M059J (cell line): ENCODE results near the gene BRAP. TPM values are rescaled to one million over a fixed set of nuclear protein-coding genes. Genes with fewer than 3 reads are reported as not detected.
"Not testable (repeated sequence)": the region's sequence is repeated elsewhere in the genome, so short reads cannot be mapped to it uniquely, and the experiment has no call there.

Source experiments
- DNase-seq: peaks from one replicate; pipeline ENCODE4 v3.0.0-alpha.2; 2012; ENCODE audit warnings: low read depth
- total RNA-seq: library from RNA; depleted of rRNA; stranded (reverse); fragments of >200 nt; shearing (Covaris generic); gene quantifications from 2 replicates; pipeline ENCODE4 v1.2.3, GENCODE V29; 2014; rRNA removed

Gene BRAP
- total RNA-seq, 1 experiment from 2014 or later: 18.6 TPM

- DNase-seq: no peak
Observed at GRCh38 chr12:111607239-111607638, 78.5 kb downstream of the BRAP start.

GRCh38 chr12:111606767-111607230, 79.0 kb downstream of the BRAP start:
- no peak for DNase-seq

DNA sequence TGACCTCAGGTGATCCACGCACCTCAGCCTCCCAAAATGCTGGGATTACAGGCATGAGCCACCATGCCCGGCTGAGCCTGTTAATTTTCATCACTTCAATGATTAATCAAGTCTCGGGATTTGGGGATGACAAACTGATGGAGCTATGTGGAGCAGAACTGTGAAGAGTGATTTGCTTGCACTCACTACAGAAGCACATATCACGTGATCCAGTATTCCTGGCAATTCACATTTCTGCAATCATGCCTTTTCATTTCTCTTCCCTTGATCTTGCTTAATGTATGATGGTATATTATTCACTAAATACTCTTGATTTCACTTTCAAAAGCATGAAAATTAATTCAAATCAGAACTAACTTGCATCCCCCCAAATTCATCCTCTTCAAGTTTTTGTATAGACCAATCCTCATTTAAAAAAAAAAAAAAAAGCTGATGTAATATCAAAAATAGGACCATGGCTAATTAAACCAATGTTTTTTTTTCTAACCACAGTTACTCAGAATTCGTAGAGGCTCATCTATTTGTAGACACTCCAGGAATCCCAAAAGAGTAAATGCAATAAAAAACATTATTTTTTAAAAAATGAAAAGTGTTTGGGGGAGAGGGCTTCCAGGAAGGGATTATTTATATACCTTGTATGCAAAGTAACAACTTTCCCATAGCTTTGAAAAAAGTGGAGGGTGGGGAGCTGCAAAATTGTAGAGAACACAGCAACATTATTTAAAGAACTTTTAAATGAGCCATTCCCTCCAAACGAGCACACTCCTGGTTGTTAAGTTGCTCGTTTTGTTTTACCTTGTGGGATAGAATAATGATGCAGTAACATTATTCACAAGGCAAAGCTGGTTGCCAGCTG, 79.6 kb downstream of the BRAP start:
- no peak for DNase-seq

DNA sequence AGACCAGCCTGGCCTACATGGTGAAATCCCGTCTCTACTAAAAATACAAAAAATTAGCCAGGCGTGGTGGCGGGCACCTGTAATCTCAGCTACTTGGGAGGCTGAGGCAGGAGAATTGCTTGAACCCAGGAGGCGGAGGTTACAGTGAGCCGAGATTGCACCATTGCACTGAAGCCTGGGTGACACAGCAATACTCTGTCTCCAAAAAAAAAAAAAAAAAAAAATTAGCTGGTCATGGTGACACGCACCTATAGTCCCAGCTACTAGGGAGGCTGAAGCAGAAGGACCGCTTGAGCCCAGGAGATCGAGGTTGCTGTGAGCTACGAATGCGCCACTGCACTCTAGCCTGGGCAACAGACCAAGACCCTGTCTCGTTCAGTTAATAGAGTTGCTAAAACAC, 82.9 kb downstream of the BRAP start:
- DNase-seq: not testable (repeated sequence)

DNA sequence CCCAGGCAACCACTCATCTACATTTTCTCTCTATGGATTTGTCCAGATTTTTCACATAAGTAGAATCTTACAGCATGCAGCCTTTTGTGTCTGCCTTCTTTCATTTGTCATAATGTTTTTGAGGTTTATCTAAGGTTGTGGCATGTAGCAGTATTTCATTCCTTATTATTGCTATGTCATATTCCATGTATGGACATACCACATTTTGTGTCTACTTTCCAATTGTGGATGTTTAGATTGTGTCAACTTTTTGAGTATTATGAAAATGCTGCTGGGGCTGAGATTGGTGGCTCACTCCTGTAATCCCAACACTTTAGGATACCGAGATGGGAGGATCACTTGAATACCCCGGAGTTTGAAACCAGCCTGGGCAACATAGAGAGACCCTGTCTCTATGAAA, 83.4 kb downstream of the BRAP start:
- DNase-seq: no peak

DNA sequence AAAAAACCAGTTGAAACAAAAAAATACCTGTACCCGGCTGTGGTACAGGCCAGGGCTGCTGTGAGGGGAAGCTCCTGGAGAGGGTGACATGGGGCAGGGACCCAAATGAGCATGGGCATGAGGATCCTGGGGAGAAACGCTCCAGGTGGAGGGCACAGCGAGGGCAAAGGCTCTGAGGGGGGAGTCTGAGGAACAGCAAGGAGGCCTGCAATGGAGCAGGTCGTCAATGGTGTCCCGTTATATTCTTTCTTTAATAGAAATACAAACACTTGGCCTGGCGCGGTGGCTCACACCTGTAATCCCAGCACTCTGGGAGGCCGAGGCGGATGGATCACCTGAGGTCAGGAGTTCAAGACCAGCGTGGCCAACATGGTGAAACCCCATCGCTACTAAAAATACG, 84.8 kb downstream of the BRAP start:
- DNase-seq: not testable (repeated sequence)

DNA sequence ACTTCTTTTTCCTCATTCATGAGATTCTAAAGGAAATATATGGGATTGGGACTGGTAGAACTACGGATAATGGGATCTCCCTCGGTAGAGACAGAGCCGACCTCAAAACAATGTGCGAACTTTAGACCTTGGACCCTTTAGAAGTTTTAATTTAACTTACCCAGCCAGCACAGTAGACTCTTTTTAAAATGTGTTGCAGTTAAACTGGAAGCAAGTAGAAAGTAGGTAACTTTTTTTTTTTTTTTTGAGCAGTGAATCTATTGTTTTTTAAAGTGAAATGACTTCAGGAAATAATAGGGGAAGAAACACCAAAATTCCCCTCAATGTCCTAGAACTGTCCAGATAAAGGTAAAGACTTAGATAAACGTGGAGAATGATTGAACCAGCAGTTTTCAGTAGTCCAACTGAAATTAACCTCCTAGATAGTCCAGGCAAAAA, 85.5 kb downstream of the BRAP start:
- DNase-seq: no peak

GRCh38 chr12:111599453-111600204, 86.1 kb downstream of the BRAP start:
- DNase-seq: peak; percentile 86

DNA sequence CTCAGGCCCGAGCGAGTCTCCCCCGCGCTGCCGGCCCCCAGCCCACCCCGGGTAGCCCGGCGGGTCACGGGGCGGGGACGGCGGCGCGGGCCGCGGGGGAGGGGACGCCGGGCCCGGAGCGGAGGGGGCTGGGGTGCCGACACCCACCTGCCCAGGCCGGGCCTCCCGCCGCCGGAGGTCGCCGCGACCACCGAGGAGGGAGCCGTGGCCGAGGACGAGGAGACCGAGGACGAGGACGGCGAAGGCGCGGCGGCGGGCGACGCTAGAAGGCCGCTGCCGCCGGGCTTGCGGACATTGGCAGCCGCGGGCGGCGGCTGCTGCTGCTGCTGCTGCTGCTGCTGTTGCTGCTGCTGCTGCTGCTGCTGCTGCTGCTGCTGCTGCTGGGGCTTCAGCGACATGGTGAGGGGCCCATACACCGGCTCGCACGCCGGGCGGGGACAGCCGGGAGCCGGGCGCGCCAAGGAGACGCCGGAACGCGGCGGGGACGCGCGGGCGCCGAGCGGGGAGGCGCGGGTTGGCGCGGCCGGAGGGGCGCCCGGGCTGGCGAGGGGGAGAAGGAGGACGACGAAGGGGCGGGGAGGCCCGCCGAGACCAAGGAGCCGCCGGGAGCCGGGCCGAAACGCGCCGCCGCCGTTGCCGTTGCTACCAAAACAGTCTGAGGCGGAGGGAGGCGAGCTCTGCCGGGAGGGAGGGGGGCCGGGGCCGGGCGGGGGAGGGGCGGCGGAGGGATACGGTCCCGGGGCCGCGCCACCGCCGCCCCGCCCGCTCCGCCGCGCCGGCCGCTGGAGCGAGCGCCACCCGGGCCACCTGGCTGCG, 86.9 kb downstream of the BRAP start, which contains the start of gene ATXN2:
TSS of gene ATXN2 (minus strand) at position 679 of the 816 bp plus-strand sequence. CDS start at position 398, 281 bp downstream.
- DNase-seq: peak; percentile 49

DNA sequence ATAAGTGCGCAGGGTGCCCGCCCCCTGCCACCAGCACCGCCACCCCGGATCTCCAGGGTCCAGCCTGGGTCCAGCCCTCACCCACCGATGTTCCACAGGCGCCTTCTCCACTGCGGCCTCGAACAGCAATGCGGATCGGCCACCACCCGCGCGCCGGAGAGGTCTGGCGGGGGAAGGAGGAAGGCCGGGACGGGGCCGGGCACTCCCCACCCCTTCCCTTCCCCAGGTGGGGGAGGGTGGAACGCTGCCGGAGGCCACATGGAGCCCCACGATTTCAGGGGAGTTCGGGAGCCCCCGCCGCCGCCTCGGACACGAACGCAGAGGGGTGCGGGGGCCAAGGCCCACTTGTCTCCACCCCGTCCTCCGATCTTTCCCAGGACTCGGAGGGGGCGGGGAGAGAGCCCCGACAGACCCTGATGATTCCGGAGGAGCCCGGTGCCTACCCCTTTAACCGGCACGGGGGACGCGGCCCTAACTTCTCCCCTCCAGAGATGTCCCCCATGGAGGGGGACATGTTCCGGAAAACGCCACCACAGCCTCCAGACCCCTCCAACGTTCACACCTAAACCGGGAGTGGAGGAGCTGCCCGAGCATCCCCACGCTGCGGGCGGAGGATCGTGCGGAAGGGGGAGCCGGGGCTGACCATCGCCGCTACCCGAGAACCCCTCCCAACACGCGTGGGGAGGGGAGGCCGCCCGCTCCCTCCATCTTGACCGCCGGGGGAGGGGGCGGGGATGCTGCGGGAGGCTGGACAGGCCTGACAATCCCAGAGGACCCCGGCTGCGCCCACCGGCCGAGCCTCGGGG, 87.7 kb downstream of the BRAP start:
- DNase-seq: peak; percentile 42

DNA sequence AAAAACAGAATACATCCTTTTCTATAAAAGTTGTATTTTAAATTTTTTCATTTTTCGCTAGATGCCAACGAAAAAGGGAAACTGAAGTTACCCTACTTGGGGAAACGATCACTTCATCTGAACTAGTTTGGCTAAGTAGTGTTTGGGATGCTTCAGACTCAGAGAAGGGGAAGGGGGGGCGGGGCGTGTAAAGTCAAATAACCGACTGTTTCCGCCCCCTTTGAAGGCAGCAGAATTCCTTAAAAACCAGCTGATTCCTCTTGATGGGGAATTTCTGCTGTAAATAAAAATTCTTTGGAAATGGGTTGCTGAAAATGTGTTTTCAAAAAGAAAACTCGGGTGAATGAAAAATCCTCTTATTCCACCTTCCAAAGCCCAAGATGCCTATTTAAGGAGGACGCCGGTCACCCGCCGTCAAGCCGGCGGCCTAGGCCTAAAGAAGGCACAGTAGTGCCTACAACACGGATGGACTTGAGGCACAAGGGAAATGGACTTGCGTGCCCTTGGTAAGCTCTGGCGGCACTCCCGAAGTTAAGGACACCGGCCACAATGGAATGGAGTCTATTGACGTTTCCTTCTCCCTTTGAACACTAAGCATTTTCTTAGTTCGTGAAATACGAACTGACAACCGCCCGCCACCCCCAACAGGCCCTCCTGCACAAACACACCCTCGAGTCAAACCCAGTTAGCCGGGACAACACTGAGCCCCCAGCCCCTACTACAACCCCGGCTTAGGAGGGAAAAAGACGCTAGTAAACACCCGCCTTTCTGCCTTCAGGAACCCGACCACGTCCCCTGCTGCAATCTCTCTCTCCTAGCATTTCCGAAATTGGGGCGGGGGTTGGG, 88.5 kb downstream of the BRAP start:
- peak; percentile 84 for DNase-seq

- DNase-seq: not testable (repeated sequence)
Observed at GRCh38 chr12:111595341-111595835, 90.4 kb downstream of the BRAP start.

Other genes with a start within 250 kb of the BRAP start
- 19.2 and 20.7 TPM in 2 replicates for gene ATXN2, start 86.6 kb downstream of the BRAP start, total RNA-seq
- 4.0 and 4.7 TPM in 2 replicates for gene ACAD10, start 97 bp upstream of the BRAP start, total RNA-seq
- 9.0 and 20.5 TPM in 2 replicates for gene ALDH2, start 81.0 kb upstream of the BRAP start, total RNA-seq
- 24.0 and 38.8 TPM in 2 replicates for gene MAPKAPK5, start 156.3 kb upstream of the BRAP start, total RNA-seq